CD4-positive, alpha-beta T cell (primary cell): ENCODE measurements around the gene COL15A1. TPM values are rescaled to one million over a fixed set of nuclear protein-coding genes. Genes with fewer than 3 reads are reported as not detected.

Experiments used
- ATAC-seq: fragments of 200-7000 bp; cut with Tn5 transposase; one replicate; pipeline ENCODE4 v1.10.0; 2022; ENCODE audit warnings: mild to moderate bottlenecking; ENCODE audit not compliant: poor library complexity
- CTCF ChIA-PET: fragments of 350-600 bp; sonication (Branson Sonifier 250); formaldehyde crosslinking; loops from one replicate; lab custom pipeline; 2021; ENCODE audit warnings: antibody characterized with exemption, inconsistent platforms; lab: Charles Lee
- POLR2A ChIA-PET: fragments of 350-600 bp; sonication (Branson Sonifier 250); formaldehyde crosslinking; loops from one replicate; lab custom pipeline; 2021; ENCODE audit warnings: antibody characterized with exemption, inconsistent platforms; lab: Charles Lee
- DNase-seq, 14 experiments: peaks; one replicate each; pipeline ENCODE4 v3.0.0-alpha.2; 2013 to 2020; ENCODE audit warnings: mixed read lengths in 2 of 14
- H3K27ac ChIP-seq, 2 donors: one replicate each; pipeline versions ENCODE4 v1.5.1 to v1.7.0; 2013; ENCODE audit warnings: low read length in 2 of 2, low read depth in 1 of 2, mild to moderate bottlenecking in 1 of 2
- H3K27me3 ChIP-seq, 2 experiments: 1 replicate in 1 of 2; 2 replicates in 1 of 2; pipeline versions ENCODE4 v1.6.1 to v1.7.0; 2013; ENCODE audit warnings: low read length in 2 of 2, control low read depth in 1 of 2, mild to moderate bottlenecking in 1 of 2, moderate library complexity in 1 of 2; ENCODE audit not compliant: insufficient read depth in 2 of 2, control insufficient read depth in 1 of 2
- H3K36me3 ChIP-seq: one replicate; pipeline ENCODE4 v1.6.1; 2013; ENCODE audit warnings: low read length, control low read depth; ENCODE audit not compliant: insufficient read depth
- H3K4me1 ChIP-seq: one replicate; pipeline ENCODE4 v1.6.1; 2013; ENCODE audit warnings: low read length, control low read depth; ENCODE audit not compliant: insufficient read depth
- H3K4me3 ChIP-seq: one replicate; pipeline ENCODE4 v1.5.1; 2013; ENCODE audit warnings: mild to moderate bottlenecking, low read length, moderate library complexity
- H3K9me3 ChIP-seq, 2 experiments: 1 replicate in 1 of 2; 2 replicates in 1 of 2; pipeline versions ENCODE4 v1.6.1 to v1.7.0; 2013; ENCODE audit warnings: low read length in 2 of 2, mild to moderate bottlenecking in 2 of 2, control low read depth in 1 of 2, moderate library complexity in 1 of 2; ENCODE audit not compliant: control insufficient read depth in 1 of 2, insufficient read depth in 1 of 2
- H3K27ac Mint-ChIP-seq: one replicate; pipeline ENCODE4 v1.8.0; 2020; ENCODE audit warnings: mixed read lengths
- H3K27me3 Mint-ChIP-seq: one replicate; pipeline ENCODE4 v1.8.0; 2021; ENCODE audit warnings: mixed read lengths
- H3K36me3 Mint-ChIP-seq: one replicate; pipeline ENCODE4 v1.8.0; 2021; ENCODE audit warnings: low read depth, mixed read lengths
- H3K4me1 Mint-ChIP-seq: one replicate; pipeline ENCODE4 v1.8.0; 2021; ENCODE audit warnings: low read depth, mixed read lengths
- H3K4me3 Mint-ChIP-seq: one replicate; pipeline ENCODE4 v1.8.0; 2020; ENCODE audit warnings: mild to moderate bottlenecking, mixed read lengths
- H3K9me3 Mint-ChIP-seq: one replicate; pipeline ENCODE4 v1.8.0; 2020; ENCODE audit warnings: mixed read lengths
- intact Hi-C, 2 experiments: fragments of 100-400 bp; cut with DNase I in 1 of 2; cut with micrococcal nuclease in 1 of 2; formaldehyde crosslinking; loops; one replicate each; pipeline versions ENCODE4 v1.15.1 to v1.9.0; 2023 to 2025; cut with DNase I, micrococcal nuclease
- total RNA-seq, 174 experiments: library from RNA in 2 of 174; stranded (reverse) in 2 of 174; gene quantifications; one replicate each; pipeline ENCODE4 v1.2.3 and lab custom pipeline; 2021 to 2026
- TF ChIP-seq, protein P1 (sequence below): fragments of 200-600 bp; IDR thresholded peaks from one replicate; pipeline ENCODE4 v1.8.0; 2022; ENCODE audit warnings: antibody characterized with exemption, mild to moderate bottlenecking

The COL15A1 gene
- total RNA-seq, 2 experiments from 2014 or later = not detected

DNA sequence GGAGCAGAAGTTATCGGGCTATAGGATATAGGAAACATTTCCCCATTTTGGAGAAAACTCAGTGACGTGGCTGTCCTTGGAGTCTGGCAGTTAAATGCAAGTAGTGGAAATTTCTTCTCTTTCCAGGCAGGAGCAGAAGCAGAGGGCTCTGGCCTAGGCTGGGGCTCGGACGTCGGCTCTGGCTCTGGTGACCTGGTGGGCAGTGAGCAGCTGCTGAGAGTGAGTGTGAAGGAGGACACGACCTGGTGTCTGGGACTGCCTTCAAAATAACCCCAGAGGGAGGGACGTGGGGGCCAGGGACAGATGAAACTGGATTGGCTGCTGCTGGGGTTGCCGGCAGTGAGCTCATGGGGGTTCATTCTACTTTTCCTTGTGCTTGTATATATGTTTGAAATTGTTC lies 79.5 kb downstream of the COL15A1 start:
- ChIA-PET POLR2A (no interaction called here), CTCF (interaction anchor here (2.1 kb wide), 1 partner anchor 118 kb away, joined by 7 read pairs; no protein-coding TSS in a partner anchor)
- intact Hi-C loops = no loop called here
- Mint-ChIP-seq H3K36me3 (no peaks in the 10 kb centered on the region), H3K9me3 (no peaks in the 10 kb centered on the region), H3K4me3 (no peak overlapping the region), H3K27ac (no peak overlapping the region), H3K4me1 (peaks cover 28% of the 10 kb centered on the region), H3K27me3 (no peaks in the 10 kb centered on the region)
- TF ChIP-seq, protein P1, sequence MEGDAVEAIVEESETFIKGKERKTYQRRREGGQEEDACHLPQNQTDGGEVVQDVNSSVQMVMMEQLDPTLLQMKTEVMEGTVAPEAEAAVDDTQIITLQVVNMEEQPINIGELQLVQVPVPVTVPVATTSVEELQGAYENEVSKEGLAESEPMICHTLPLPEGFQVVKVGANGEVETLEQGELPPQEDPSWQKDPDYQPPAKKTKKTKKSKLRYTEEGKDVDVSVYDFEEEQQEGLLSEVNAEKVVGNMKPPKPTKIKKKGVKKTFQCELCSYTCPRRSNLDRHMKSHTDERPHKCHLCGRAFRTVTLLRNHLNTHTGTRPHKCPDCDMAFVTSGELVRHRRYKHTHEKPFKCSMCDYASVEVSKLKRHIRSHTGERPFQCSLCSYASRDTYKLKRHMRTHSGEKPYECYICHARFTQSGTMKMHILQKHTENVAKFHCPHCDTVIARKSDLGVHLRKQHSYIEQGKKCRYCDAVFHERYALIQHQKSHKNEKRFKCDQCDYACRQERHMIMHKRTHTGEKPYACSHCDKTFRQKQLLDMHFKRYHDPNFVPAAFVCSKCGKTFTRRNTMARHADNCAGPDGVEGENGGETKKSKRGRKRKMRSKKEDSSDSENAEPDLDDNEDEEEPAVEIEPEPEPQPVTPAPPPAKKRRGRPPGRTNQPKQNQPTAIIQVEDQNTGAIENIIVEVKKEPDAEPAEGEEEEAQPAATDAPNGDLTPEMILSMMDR = no peak
- Histone ChIP-seq H3K4me1 (peaks cover 20% of the 10 kb centered on the region), H3K27ac (no peak overlapping the region), H3K36me3 (no peaks in the 10 kb centered on the region), H3K27me3 (no peaks in the 10 kb centered on the region), H3K4me3 (no peak overlapping the region), H3K9me3 (no peaks in the 10 kb centered on the region)
- no peak for DNase-seq
- no peak for ATAC-seq

DNA sequence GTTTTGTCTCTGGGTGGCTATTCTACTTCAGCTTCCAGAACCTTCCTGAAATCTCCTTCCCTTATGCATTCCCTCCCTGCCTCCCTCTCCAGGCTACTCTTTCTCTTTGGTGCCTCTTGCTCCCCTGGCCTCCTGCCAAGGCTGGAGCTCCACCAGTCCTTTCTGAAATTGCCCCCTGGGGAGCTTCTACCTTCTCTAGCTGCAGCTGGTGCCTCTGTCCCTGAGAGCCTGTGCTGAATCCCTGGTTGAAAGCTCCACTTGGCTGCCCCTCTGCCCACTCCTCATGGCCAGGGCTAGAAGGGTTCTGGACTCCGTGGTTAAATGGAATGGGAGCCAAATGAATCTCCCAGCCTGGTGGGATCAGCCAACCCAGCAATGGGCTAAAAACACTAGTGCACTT lies 80.1 kb downstream of the COL15A1 start:
- POLR2A ChIA-PET = no interaction called here
- ATAC-seq = no peak

DNA sequence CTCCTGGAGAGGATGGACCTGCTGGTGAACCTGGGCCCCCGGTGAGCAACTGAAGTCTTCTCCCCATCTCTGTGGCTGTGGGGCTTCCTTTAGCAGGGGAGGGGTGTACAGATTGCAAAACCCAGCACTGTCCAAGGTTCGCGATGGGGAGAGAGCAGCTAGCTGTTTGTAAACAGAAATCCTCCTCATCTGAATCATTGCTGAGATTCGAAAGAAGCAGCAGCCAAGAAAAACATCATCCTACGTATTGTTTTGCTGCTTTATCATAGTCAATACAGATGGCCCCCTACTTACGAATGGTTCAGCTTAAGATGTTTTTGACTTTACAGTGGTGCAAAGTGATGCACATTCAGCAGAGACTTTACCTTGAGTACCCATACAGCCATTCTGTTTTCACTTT lies 81.3 kb downstream of the COL15A1 start:
- DNase-seq = no peak
- TF ChIP-seq, protein P1 = no peak
- H3K27ac ChIP-seq = no peak overlapping the region
- Mint-ChIP-seq H3K36me3 (no peaks in the 10 kb centered on the region), H3K27ac (no peak overlapping the region), H3K4me3 (no peak overlapping the region), H3K27me3 (no peaks in the 10 kb centered on the region), H3K4me1 (peaks cover 23% of the 10 kb centered on the region), H3K9me3 (no peaks in the 10 kb centered on the region)
- ChIA-PET CTCF (no interaction called here), POLR2A (no interaction called here)
- intact Hi-C loops = no loop called here
- no peak for ATAC-seq
- peaks cover 21% of the 10 kb centered on the region for H3K4me1 ChIP-seq
- H3K9me3 ChIP-seq = no peaks in the 10 kb centered on the region
- H3K4me3 ChIP-seq = no peak overlapping the region
- no peaks in the 10 kb centered on the region for H3K27me3 ChIP-seq
- H3K36me3 ChIP-seq = no peaks in the 10 kb centered on the region

More for the DNA sequence above, 80.1 kb downstream of the COL15A1 start:
- Histone ChIP-seq H3K27ac (no peak overlapping the region), H3K27me3 (no peaks in the 10 kb centered on the region), H3K36me3 (no peaks in the 10 kb centered on the region), H3K4me1 (peaks cover 21% of the 10 kb centered on the region), H3K4me3 (no peak overlapping the region), H3K9me3 (no peaks in the 10 kb centered on the region)
- H3K27me3 Mint-ChIP-seq = no peaks in the 10 kb centered on the region
- TF ChIP-seq, protein P1 = no peak
- no peaks in the 10 kb centered on the region for H3K36me3 Mint-ChIP-seq
- no peaks in the 10 kb centered on the region for H3K9me3 Mint-ChIP-seq
- peaks cover 25% of the 10 kb centered on the region for H3K4me1 Mint-ChIP-seq
- H3K4me3 Mint-ChIP-seq = no peak overlapping the region
- H3K27ac Mint-ChIP-seq = no peak overlapping the region
- intact Hi-C loops = no loop called here
- no peak for DNase-seq
- CTCF ChIA-PET = interaction anchor here (2.1 kb wide), 1 partner anchor 117 kb away, joined by 7 read pairs; no protein-coding TSS in a partner anchor
